H1 (cell line): ENCODE data around the gene C19orf25.

Experiments used
- CREB1 ChIP-seq: IDR thresholded peaks from 2 replicates; pipeline ENCODE4 v1.6.1; 2012; ENCODE audit warnings: inconsistent platforms
- EP300 ChIP-seq, 2 experiments: IDR thresholded peaks; 1 replicate in 1 of 2; 2 replicates in 1 of 2; pipeline ENCODE4 v1.6.1; 2011 to 2012; ENCODE audit warnings: low read depth in 2 of 2, low read length in 2 of 2, mild to moderate bottlenecking in 2 of 2, borderline replicate concordance in 1 of 2, inconsistent platforms in 1 of 2, moderate library complexity in 1 of 2
- EZH2 ChIP-seq: fragments of 200-600 bp; sonication (generic); IDR thresholded peaks from 2 replicates; pipeline ENCODE4 v1.7.1; 2012; ENCODE audit warnings: low read depth, mild to moderate bottlenecking, moderate library complexity, low read length, inconsistent platforms; ENCODE audit not compliant: severe bottlenecking
- MAFK ChIP-seq: IDR thresholded peaks from 2 replicates; pipeline ENCODE4 v1.6.1; 2012; ENCODE audit warnings: low read depth, mild to moderate bottlenecking, improper control_type of control experiment, low read length
- POLR2A ChIP-seq, 2 experiments: IDR thresholded peaks; 1 replicate in 1 of 2; 2 replicates in 1 of 2; pipeline ENCODE4 v1.6.1; 2011; ENCODE audit warnings: low read depth in 2 of 2, low read length in 2 of 2, mild to moderate bottlenecking in 2 of 2; ENCODE audit errors: control extremely low read depth in 1 of 2
- RNF2 ChIP-seq: fragments of 200-900, 300-1000 bp; sonication (generic); IDR thresholded peaks from 2 replicates; pipeline ENCODE4 v1.7.1; 2016; ENCODE audit warnings: borderline replicate concordance, low read depth, mild to moderate bottlenecking, antibody characterized with exemption, low read length; ENCODE audit not compliant: poor library complexity, severe bottlenecking; ENCODE audit errors: missing control alignments
- RXRA ChIP-seq: IDR thresholded peaks from 2 replicates; pipeline ENCODE4 v1.6.1; 2011; ENCODE audit warnings: low read depth, mild to moderate bottlenecking, low read length, moderate library complexity; ENCODE audit not compliant: insufficient read depth
- TAF7 ChIP-seq: optimal IDR thresholded peaks from 2 replicates; pipeline ENCODE3; 2011; ENCODE audit warnings: low read depth, mild to moderate bottlenecking, inconsistent platforms, low read length, moderate library complexity, borderline replicate concordance
- TF ChIP-seq, protein P1 (sequence below), 3 experiments: IDR thresholded peaks; 1 replicate in 2 of 3; 2 replicates in 1 of 3; pipeline versions ENCODE4 v1.5.1 to v1.6.1; 2011; ENCODE audit warnings: low read length in 3 of 3, mild to moderate bottlenecking in 3 of 3, inconsistent platforms in 2 of 3, low read depth in 1 of 3, moderate library complexity in 1 of 3; ENCODE audit not compliant: insufficient read depth in 1 of 3; ENCODE audit errors: control extremely low read depth in 1 of 3
- TF ChIP-seq, protein P2 (sequence below): IDR thresholded peaks from 2 replicates; pipeline ENCODE4 v1.6.1; 2011; ENCODE audit warnings: low read length, improper control_type of control experiment

- TF ChIP-seq TAF7, result no peak
- TF ChIP-seq POLR2A (IDR thresholded peaks at IDR 0.05; ENCODE audit: control extremely low read depth in 1 of 2, low read depth in 2 of 2, low read length in 2 of 2), result no peak
- TF ChIP-seq CREB1, result no peak
- no peak for TF ChIP-seq RNF2
- TF ChIP-seq, protein P1, sequence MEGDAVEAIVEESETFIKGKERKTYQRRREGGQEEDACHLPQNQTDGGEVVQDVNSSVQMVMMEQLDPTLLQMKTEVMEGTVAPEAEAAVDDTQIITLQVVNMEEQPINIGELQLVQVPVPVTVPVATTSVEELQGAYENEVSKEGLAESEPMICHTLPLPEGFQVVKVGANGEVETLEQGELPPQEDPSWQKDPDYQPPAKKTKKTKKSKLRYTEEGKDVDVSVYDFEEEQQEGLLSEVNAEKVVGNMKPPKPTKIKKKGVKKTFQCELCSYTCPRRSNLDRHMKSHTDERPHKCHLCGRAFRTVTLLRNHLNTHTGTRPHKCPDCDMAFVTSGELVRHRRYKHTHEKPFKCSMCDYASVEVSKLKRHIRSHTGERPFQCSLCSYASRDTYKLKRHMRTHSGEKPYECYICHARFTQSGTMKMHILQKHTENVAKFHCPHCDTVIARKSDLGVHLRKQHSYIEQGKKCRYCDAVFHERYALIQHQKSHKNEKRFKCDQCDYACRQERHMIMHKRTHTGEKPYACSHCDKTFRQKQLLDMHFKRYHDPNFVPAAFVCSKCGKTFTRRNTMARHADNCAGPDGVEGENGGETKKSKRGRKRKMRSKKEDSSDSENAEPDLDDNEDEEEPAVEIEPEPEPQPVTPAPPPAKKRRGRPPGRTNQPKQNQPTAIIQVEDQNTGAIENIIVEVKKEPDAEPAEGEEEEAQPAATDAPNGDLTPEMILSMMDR (IDR thresholded peaks at IDR 0.05; ENCODE audit: control extremely low read depth in 1 of 3, insufficient read depth in 1 of 3, low read depth in 1 of 3, low read length in 3 of 3), result peak; percentile 26 to 35 (median 32); a peak in 3 of 4 replicates
- TF ChIP-seq EZH2, result no peak
- TF ChIP-seq, protein P2, sequence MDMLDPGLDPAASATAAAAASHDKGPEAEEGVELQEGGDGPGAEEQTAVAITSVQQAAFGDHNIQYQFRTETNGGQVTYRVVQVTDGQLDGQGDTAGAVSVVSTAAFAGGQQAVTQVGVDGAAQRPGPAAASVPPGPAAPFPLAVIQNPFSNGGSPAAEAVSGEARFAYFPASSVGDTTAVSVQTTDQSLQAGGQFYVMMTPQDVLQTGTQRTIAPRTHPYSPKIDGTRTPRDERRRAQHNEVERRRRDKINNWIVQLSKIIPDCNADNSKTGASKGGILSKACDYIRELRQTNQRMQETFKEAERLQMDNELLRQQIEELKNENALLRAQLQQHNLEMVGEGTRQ, result no peak
- TF ChIP-seq MAFK, result no peak
- no peak for TF ChIP-seq RXRA
- no peak for TF ChIP-seq EP300 (IDR thresholded peaks at IDR 0.05; ENCODE audit: borderline replicate concordance in 1 of 2, low read depth in 2 of 2, low read length in 2 of 2)
Measured at GRCh38 chr19:1512671-1513498, 33.9 kb upstream of the C19orf25 start, which contains the start of gene ADAMTSL5.
